Trophoblast cell (in vitro differentiated cells and primary cell): Measurements from ENCODE around the gene IL36A. TPM values are rescaled to one million over a fixed set of nuclear protein-coding genes. Genes with fewer than 3 reads are reported as not detected.

Experiments used
- DNase-seq, 2 donors: peaks; one replicate each; pipeline ENCODE4 v3.0.0-alpha.2; 2016
- H2AFZ ChIP-seq: 2 replicates; pipeline ENCODE4 v1.6.1; 2013; ENCODE audit warnings: low read length, moderate library complexity, mild to moderate bottlenecking; ENCODE audit not compliant: insufficient read depth, poor library complexity
- H2AK5ac ChIP-seq: 2 replicates; pipeline ENCODE4 v1.6.1; 2013; ENCODE audit warnings: mild to moderate bottlenecking, low read length
- H2BK120ac ChIP-seq: 2 replicates; pipeline ENCODE4 v1.6.1; 2013; ENCODE audit warnings: low read length, mild to moderate bottlenecking, moderate library complexity; ENCODE audit not compliant: insufficient read depth, poor library complexity
- H2BK12ac ChIP-seq: 2 replicates; pipeline ENCODE4 v1.6.1; 2013; ENCODE audit warnings: mild to moderate bottlenecking, low read length, moderate library complexity
- H2BK5ac ChIP-seq: 2 replicates; pipeline ENCODE4 v1.6.1; 2013; ENCODE audit warnings: low read length, low read depth, moderate library complexity, mild to moderate bottlenecking; ENCODE audit not compliant: poor library complexity
- H3K14ac ChIP-seq: 2 replicates; pipeline ENCODE4 v1.6.1; 2013; ENCODE audit warnings: mild to moderate bottlenecking, low read length
- H3K18ac ChIP-seq: 2 replicates; pipeline ENCODE4 v1.6.1; 2013; ENCODE audit warnings: mild to moderate bottlenecking, low read length
- H3K23ac ChIP-seq: 2 replicates; pipeline ENCODE4 v1.6.1; 2013; ENCODE audit warnings: low read length
- H3K27ac ChIP-seq: 2 replicates; pipeline ENCODE4 v1.5.1; 2013; ENCODE audit warnings: low read depth, mild to moderate bottlenecking, inconsistent platforms, low read length, moderate library complexity
- H3K27me3 ChIP-seq: 2 replicates; pipeline ENCODE4 v1.6.1; 2013; ENCODE audit warnings: inconsistent platforms, mild to moderate bottlenecking, low read length, moderate library complexity; ENCODE audit not compliant: insufficient read depth
- H3K36me3 ChIP-seq, 2 experiments: 1 replicate in 1 of 2; 2 replicates in 1 of 2; pipeline ENCODE4 v1.6.1; 2013; ENCODE audit warnings: low read length in 2 of 2, mild to moderate bottlenecking in 2 of 2, moderate library complexity in 1 of 2; ENCODE audit not compliant: insufficient read depth in 2 of 2, control insufficient read depth in 1 of 2
- H3K4ac ChIP-seq: 2 replicates; pipeline ENCODE4 v1.6.1; 2013; ENCODE audit warnings: low read depth, mild to moderate bottlenecking, low read length, moderate library complexity
- H3K4me1 ChIP-seq, 2 experiments: 1 replicate in 1 of 2; 2 replicates in 1 of 2; pipeline ENCODE4 v1.6.1; 2013; ENCODE audit warnings: low read length in 2 of 2, mild to moderate bottlenecking in 2 of 2, moderate library complexity in 1 of 2; ENCODE audit not compliant: insufficient read depth in 2 of 2, control insufficient read depth in 1 of 2
- H3K4me2 ChIP-seq: 2 replicates; pipeline ENCODE4 v1.6.1; 2013; ENCODE audit warnings: inconsistent platforms, mild to moderate bottlenecking, low read length, moderate library complexity
- H3K4me3 ChIP-seq: 2 replicates; pipeline ENCODE4 v1.5.1; 2013; ENCODE audit warnings: mild to moderate bottlenecking, low read depth, low read length, inconsistent platforms
- H3K79me1 ChIP-seq: one replicate; pipeline ENCODE4 v1.6.1; 2013; ENCODE audit warnings: low read length
- H3K79me2 ChIP-seq: 2 replicates; pipeline ENCODE4 v1.6.1; 2013; ENCODE audit warnings: low read length, mild to moderate bottlenecking; ENCODE audit not compliant: control insufficient read depth, insufficient read depth, poor library complexity
- H3K9ac ChIP-seq: 2 replicates; pipeline ENCODE4 v1.6.1; 2013; ENCODE audit warnings: mild to moderate bottlenecking, low read length
- H3K9me3 ChIP-seq: 2 replicates; pipeline ENCODE4 v1.6.1; 2013; ENCODE audit warnings: low read depth, mild to moderate bottlenecking, control low read depth, inconsistent platforms, low read length; ENCODE audit not compliant: insufficient read depth
- H4K12ac ChIP-seq: 2 replicates; pipeline ENCODE4 v1.6.1; 2013; ENCODE audit warnings: low read depth, mild to moderate bottlenecking, low read length, moderate library complexity
- H4K8ac ChIP-seq: 2 replicates; pipeline ENCODE4 v1.6.1; 2013; ENCODE audit warnings: low read depth, mild to moderate bottlenecking, low read length, moderate library complexity
- H4K91ac ChIP-seq: one replicate; pipeline ENCODE4 v1.6.1; 2013; ENCODE audit warnings: low read depth, mild to moderate bottlenecking, low read length, moderate library complexity
- WGBS: extraction: QIAGEN DNeasy Blood & Tissue Kit; methylation state at CpG from one replicate; pipeline ENCODE4 v1.1.7; 2013; ENCODE audit warnings: missing lambda C conversion rate; ENCODE audit not compliant: insufficient read length, insufficient coverage; ENCODE audit errors: extremely low coverage; 5-methylcytosine and 5-hydroxymethylcytosine counted together
- polyA plus RNA-seq: library from polyadenylated mRNA; stranded (reverse); fragments of 200-250 nt; gene quantifications from 2 replicates; pipeline ENCODE4 v1.2.3, GENCODE V29; 2013

Gene IL36A, protein sequence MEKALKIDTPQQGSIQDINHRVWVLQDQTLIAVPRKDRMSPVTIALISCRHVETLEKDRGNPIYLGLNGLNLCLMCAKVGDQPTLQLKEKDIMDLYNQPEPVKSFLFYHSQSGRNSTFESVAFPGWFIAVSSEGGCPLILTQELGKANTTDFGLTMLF
- polyA plus RNA-seq, result not detected in 2 replicates

GRCh38 chr2:113005030-113005509 lies at the start of gene IL36A:
Gene IL36A, plus strand, starts transcription at chr2:113005459. Its CDS starts 413 bp downstream, at chr2:113005872.
- H3K18ac ChIP-seq, result no peak within 1 kb of the TSS
- H3K27me3 ChIP-seq, result no peaks in the 10 kb centered on the region
- no peak within 1 kb of the TSS for H3K23ac ChIP-seq
- H2AK5ac ChIP-seq, result no peak within 1 kb of the TSS
- H2AFZ ChIP-seq, result no peak within 1 kb of the TSS
- H3K9ac ChIP-seq, result no peak within 1 kb of the TSS
- H3K36me3 ChIP-seq, result no peaks in the 10 kb centered on the region
- no peaks in the 10 kb centered on the region for H3K79me1 ChIP-seq
- peaks cover 7% of the 10 kb centered on the region for H3K9me3 ChIP-seq
- no peak within 1 kb of the TSS for H4K8ac ChIP-seq
- no peaks in the 10 kb centered on the region for H3K79me2 ChIP-seq
- H3K27ac ChIP-seq, result no peak within 1 kb of the TSS
- H4K91ac ChIP-seq, result no peak within 1 kb of the TSS
- no peak within 1 kb of the TSS for H3K4me2 ChIP-seq
- no peaks in the 10 kb centered on the region for H3K4me1 ChIP-seq
- no peak within 1 kb of the TSS for H3K4ac ChIP-seq
- no peak for DNase-seq
- WGBS, result no CpG with 5 or more reads among the region's 3 CpGs
- H2BK5ac ChIP-seq, result no peak within 1 kb of the TSS
- H4K12ac ChIP-seq, result no peak within 1 kb of the TSS
- H2BK120ac ChIP-seq, result no peak within 1 kb of the TSS
- H2BK12ac ChIP-seq, result no peak within 1 kb of the TSS
- no peak within 1 kb of the TSS for H3K14ac ChIP-seq
- no peak within 1 kb of the TSS for H3K4me3 ChIP-seq

DNA sequence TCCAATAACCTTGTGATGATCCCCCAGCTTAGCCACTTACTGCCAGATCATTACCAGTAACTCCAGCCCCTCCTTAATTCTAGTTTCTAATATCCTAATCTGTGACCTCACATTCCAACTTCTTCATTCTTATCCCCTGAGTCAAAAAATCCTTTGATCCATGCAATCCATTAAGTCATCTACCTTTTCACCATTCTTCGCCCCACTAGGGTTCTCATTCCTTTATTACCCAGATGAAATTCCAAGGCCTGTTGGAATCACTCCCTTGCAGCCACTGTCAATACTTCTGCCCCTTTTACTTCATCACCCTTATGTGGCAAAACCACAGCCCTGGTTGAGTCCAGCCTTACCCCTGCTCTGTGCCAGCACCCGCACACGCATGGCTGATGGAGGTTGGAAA lies 47.7 kb upstream of the IL36A start:
- Histone ChIP-seq H2BK5ac (no peak overlapping the region), H4K12ac (no peak overlapping the region), H3K4me3 (no peak overlapping the region), H3K23ac (no peak overlapping the region), H3K18ac (no peak overlapping the region), H3K36me3 (no peaks in the 10 kb centered on the region), H3K4ac (no peak overlapping the region), H2AK5ac (no peak overlapping the region), H3K9ac (no peak overlapping the region), H3K79me1 (no peaks in the 10 kb centered on the region), H3K4me2 (no peak overlapping the region), H2BK120ac (no peak overlapping the region), H3K79me2 (no peaks in the 10 kb centered on the region), H3K9me3 (peaks cover 1% of the 10 kb centered on the region), H3K14ac (no peak overlapping the region), H4K91ac (no peak overlapping the region), H3K4me1 (no peaks in the 10 kb centered on the region), H3K27me3 (no peaks in the 10 kb centered on the region), H3K27ac (no peak overlapping the region), H2BK12ac (no peak overlapping the region), H2AFZ (no peak overlapping the region), H4K8ac (no peak overlapping the region)
- DNase-seq, result no peak
- no CpG with 5 or more reads among the region's 3 CpGs for whole genome bisulfite sequencing

DNA sequence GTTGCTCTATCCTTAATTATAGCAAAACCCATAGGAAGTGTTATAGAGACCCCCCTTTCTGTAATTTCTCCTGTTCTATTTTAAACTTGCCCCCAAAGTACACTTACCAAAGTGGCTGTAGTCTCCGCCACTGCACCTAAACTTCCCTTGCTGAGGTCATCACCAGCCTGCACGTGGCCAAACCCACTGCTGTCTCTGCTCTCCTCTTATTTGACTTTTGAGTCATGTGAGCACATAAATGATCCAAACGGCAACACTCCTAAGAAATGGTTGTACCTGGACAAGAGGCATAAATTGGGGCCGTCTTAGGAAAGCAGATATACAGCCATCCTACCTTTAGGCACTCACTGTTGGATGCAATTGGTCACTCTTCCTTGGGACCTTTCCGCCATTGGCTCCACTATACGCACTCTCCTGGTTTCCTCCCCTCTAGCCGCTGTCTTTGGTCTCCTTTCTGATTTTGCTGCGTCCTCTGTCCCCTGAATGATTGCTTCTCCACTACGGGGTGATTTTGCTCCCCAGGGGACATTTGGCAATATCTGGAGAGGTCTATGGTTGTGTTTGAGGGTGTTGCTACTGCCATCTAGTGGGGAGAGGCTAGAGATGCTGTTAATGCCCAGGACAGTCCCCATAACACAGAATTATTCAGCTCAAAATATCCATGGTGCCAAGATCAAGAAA lies 46.7 kb upstream of the IL36A start:
- H3K4me1 ChIP-seq, result no peaks in the 10 kb centered on the region
- no peak overlapping the region for H3K4me3 ChIP-seq
- WGBS, result no CpG with 5 or more reads among the region's 9 CpGs
- H4K12ac ChIP-seq, result no peak overlapping the region
- H2BK12ac ChIP-seq, result no peak overlapping the region
- H3K14ac ChIP-seq, result no peak overlapping the region
- DNase-seq, result peak in 1 of 2 donors; percentile 71
- H2AFZ ChIP-seq, result no peak overlapping the region
- no peak overlapping the region for H3K18ac ChIP-seq
- H4K8ac ChIP-seq, result no peak overlapping the region
- peaks cover 1% of the 10 kb centered on the region for H3K9me3 ChIP-seq
- H3K79me1 ChIP-seq, result no peaks in the 10 kb centered on the region
- H2BK120ac ChIP-seq, result no peak overlapping the region
- no peaks in the 10 kb centered on the region for H3K27me3 ChIP-seq
- H3K79me2 ChIP-seq, result no peaks in the 10 kb centered on the region
- H3K23ac ChIP-seq, result no peak overlapping the region
- no peak overlapping the region for H4K91ac ChIP-seq
- no peak overlapping the region for H3K4me2 ChIP-seq
- H3K27ac ChIP-seq, result no peak overlapping the region
- H2BK5ac ChIP-seq, result no peak overlapping the region
- no peaks in the 10 kb centered on the region for H3K36me3 ChIP-seq
- H2AK5ac ChIP-seq, result no peak overlapping the region
- no peak overlapping the region for H3K4ac ChIP-seq
- no peak overlapping the region for H3K9ac ChIP-seq

GRCh38 chr2:112959109-112959812 lies 46.0 kb upstream of the IL36A start:
- no CpG with 5 or more reads among the region's 14 CpGs for WGBS
- no peak overlapping the region for H2AK5ac ChIP-seq
- no peak overlapping the region for H2AFZ ChIP-seq
- no peak overlapping the region for H3K27ac ChIP-seq
- H3K23ac ChIP-seq, result no peak overlapping the region
- no peak overlapping the region for H3K4ac ChIP-seq
- H4K91ac ChIP-seq, result no peak overlapping the region
- no peak overlapping the region for H3K18ac ChIP-seq
- no peaks in the 10 kb centered on the region for H3K36me3 ChIP-seq
- H4K12ac ChIP-seq, result no peak overlapping the region
- no peaks in the 10 kb centered on the region for H3K27me3 ChIP-seq
- no peaks in the 10 kb centered on the region for H3K4me1 ChIP-seq
- H3K79me2 ChIP-seq, result no peaks in the 10 kb centered on the region
- H2BK12ac ChIP-seq, result no peak overlapping the region
- no peaks in the 10 kb centered on the region for H3K79me1 ChIP-seq
- peaks cover 1% of the 10 kb centered on the region for H3K9me3 ChIP-seq
- no peak overlapping the region for H3K14ac ChIP-seq
- H3K9ac ChIP-seq, result no peak overlapping the region
- H2BK120ac ChIP-seq, result no peak overlapping the region
- no peak overlapping the region for H3K4me2 ChIP-seq
- H3K4me3 ChIP-seq, result no peak overlapping the region
- DNase-seq, result no peak
- H4K8ac ChIP-seq, result no peak overlapping the region
- no peak overlapping the region for H2BK5ac ChIP-seq
